ENCODE measurements around the gene PAGE2.
"Not testable (repeated sequence)": the region's sequence is repeated elsewhere in the genome, so short reads cannot be mapped to it uniquely, and the experiment has no call there.

PAGE2 gene

GRCh38 chrX:55088795-55089489 is at the start of gene PAGE2:
Gene PAGE2 (plus strand): TSS chrX:55089018. CDS start chrX:55090021, 1,003 bp downstream.
- no peak for DNase-seq (ENCODE audit: low spot score)

GRCh38 chrX:55039471-55039870 is 49.3 kb upstream of the PAGE2 start:
- DNase-seq (ENCODE audit: low spot score), result no peak

GRCh38 chrX:55041514-55041913 is 47.3 kb upstream of the PAGE2 start:
- DNase-seq (ENCODE audit: low spot score), result no peak

- not testable (repeated sequence) for DNase-seq (ENCODE audit: low spot score)
Measured at GRCh38 chrX:55050599-55050998, 38.2 kb upstream of the PAGE2 start.

- peak; percentile 36 for DNase-seq (ENCODE audit: low spot score)
Measured at GRCh38 chrX:55056820-55057674, 31.8 kb upstream of the PAGE2 start.

- peak; percentile 45 for DNase-seq (ENCODE audit: low spot score)
Measured at GRCh38 chrX:55057675-55058249, 31.1 kb upstream of the PAGE2 start.

GRCh38 chrX:55067180-55067579 is 21.6 kb upstream of the PAGE2 start:
- DNase-seq (ENCODE audit: low spot score), result not testable (repeated sequence)

GRCh38 chrX:55072286-55072685 is 16.5 kb upstream of the PAGE2 start:
- no peak for DNase-seq (ENCODE audit: low spot score)

- DNase-seq (ENCODE audit: low spot score), result no peak
Measured at GRCh38 chrX:55074851-55075467, 13.9 kb upstream of the PAGE2 start, which contains the start of gene PAGE2B. Gene PAGE2B (plus strand): TSS chrX:55075030. CDS start chrX:55076042, 1,012 bp downstream.

GRCh38 chrX:55098691-55099090 is 9.9 kb downstream of the PAGE2 start:
- DNase-seq (ENCODE audit: low spot score), result no peak

- DNase-seq (ENCODE audit: low spot score), result no peak
Measured at GRCh38 chrX:55099162-55099561, 10.3 kb downstream of the PAGE2 start.

GRCh38 chrX:55102754-55103153 is 13.9 kb downstream of the PAGE2 start:
- DNase-seq (ENCODE audit: low spot score), result no peak

- DNase-seq (ENCODE audit: low spot score), result no peak
Measured at GRCh38 chrX:55107262-55107661, 18.4 kb downstream of the PAGE2 start.

GRCh38 chrX:55107911-55108310 is 19.1 kb downstream of the PAGE2 start:
- peak; percentile 23 for DNase-seq (ENCODE audit: low spot score)

GRCh38 chrX:55109306-55109705 is 20.5 kb downstream of the PAGE2 start:
- no peak for DNase-seq (ENCODE audit: low spot score)

- no peak for DNase-seq (ENCODE audit: low spot score)
Measured at GRCh38 chrX:55111578-55112254, 22.9 kb downstream of the PAGE2 start.

GRCh38 chrX:55116589-55116988 is 27.8 kb downstream of the PAGE2 start:
- DNase-seq (ENCODE audit: low spot score), result not testable (repeated sequence)

GRCh38 chrX:55118574-55118973 is 29.8 kb downstream of the PAGE2 start:
- DNase-seq (ENCODE audit: low spot score), result no peak

GRCh38 chrX:55119271-55119670 is 30.5 kb downstream of the PAGE2 start:
- no peak for DNase-seq (ENCODE audit: low spot score)

GRCh38 chrX:55119712-55120111 is 30.9 kb downstream of the PAGE2 start:
- DNase-seq (ENCODE audit: low spot score), result no peak

- DNase-seq (ENCODE audit: low spot score), result no peak
Measured at GRCh38 chrX:55120761-55121358, 32.0 kb downstream of the PAGE2 start.
